Activated CD8-positive, alpha-beta memory T cell treated with anti-CD3 and anti-CD28 coated beads for 1 hour (primary cell): ENCODE measurements around the gene LZTS2.

Experiments
- DNase-seq, 2 donors: peaks; one replicate each; pipeline ENCODE4 v3.0.0-alpha.2; 2020; ENCODE audit warnings: low read depth in 1 of 2; ENCODE audit errors: extremely low read depth in 1 of 2

Gene LZTS2

GRCh38 chr10:100978121-100978900 is 21.3 kb upstream of the LZTS2 start:
- DNase-seq, result no peak

DNA sequence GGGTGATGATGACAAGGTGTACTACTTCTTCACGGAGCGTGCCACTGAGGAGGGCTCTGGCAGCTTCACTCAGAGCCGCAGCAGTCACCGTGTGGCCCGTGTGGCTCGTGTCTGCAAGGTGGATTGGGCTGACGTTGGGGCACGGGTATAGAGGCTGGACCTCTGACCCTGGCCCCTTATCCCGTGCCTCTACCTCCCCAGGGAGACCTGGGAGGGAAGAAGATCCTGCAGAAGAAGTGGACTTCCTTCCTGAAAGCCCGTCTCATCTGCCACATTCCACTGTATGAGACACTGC is 20.8 kb upstream of the LZTS2 start:
- no peak for DNase-seq

GRCh38 chr10:100979791-100980272 is 19.8 kb upstream of the LZTS2 start:
- DNase-seq, result no peak

- DNase-seq, result no peak
These were observed 19.3 kb upstream of the LZTS2 start for GRCh38 chr10:100980311-100980710.

- DNase-seq, result no peak
These were observed 18.9 kb upstream of the LZTS2 start for GRCh38 chr10:100980711-100981110.

DNA sequence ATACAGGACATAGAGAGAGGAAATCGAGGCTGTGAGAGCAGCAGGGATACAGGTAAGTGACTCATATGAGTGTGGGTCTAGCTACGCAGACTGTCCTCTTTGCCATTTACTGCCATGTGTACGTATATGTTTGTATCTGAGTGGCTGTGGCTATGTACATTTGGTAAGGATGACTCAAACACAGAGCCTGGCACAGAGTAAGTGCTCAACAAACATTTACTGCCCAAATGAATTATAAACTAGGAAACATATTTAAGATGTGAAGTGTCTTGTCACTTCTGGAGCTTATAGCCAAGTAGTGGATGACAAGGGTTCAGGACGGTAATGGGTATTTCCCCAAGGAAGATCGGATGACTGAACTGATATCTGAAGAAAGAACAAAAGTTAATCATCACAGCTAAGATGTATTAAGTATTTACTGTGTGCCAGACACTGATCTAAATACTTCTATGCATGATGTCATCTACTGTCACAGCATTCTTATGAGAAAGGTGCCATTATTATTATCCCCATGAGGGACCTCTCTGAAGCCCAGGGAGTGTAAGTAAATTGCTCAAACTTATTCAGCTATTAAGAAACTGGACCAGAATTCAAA is 18.3 kb upstream of the LZTS2 start:
- DNase-seq, result no peak

- no peak for DNase-seq
These were observed 16.4 kb upstream of the LZTS2 start for GRCh38 chr10:100982916-100983830.

- no peak for DNase-seq
These were observed 15.5 kb upstream of the LZTS2 start for GRCh38 chr10:100983868-100984671.

GRCh38 chr10:100984672-100985177 is 14.9 kb upstream of the LZTS2 start:
- no peak for DNase-seq

- DNase-seq, result no peak
These were observed 14.3 kb upstream of the LZTS2 start for GRCh38 chr10:100985336-100985735.

- no peak for DNase-seq
These were observed 13.0 kb upstream of the LZTS2 start for GRCh38 chr10:100986623-100986951.

GRCh38 chr10:100986952-100987684 is 12.5 kb upstream of the LZTS2 start, which contains the start of the genes MRPL43 and TWNK:
Gene MRPL43 (minus strand): TSS chr10:100987497. CDS start chr10:100987443, 54 bp downstream.
Gene TWNK (plus strand): TSS chr10:100987543. CDS start chr10:100988211, 668 bp downstream.
- DNase-seq, result peak in 1 of 2 donors; percentile 73

GRCh38 chr10:100987685-100988049 is 11.9 kb upstream of the LZTS2 start:
- no peak for DNase-seq

DNA sequence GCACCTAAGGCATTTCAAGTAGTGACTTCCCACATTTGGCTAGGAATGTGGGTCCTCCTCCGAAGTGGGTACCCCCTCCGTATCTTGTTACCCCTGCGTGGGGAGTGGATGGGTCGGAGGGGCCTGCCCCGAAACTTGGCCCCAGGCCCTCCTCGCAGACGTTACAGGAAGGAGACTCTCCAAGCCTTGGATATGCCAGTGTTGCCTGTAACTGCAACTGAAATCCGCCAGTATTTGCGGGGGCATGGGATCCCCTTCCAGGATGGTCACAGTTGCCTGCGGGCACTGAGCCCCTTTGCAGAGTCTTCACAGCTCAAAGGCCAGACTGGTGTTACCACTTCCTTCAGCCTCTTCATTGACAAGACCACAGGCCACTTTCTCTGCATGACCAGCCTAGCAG is 11.4 kb upstream of the LZTS2 start:
- no peak for DNase-seq

GRCh38 chr10:100989088-100989487 is 10.5 kb upstream of the LZTS2 start:
- no peak for DNase-seq

DNA sequence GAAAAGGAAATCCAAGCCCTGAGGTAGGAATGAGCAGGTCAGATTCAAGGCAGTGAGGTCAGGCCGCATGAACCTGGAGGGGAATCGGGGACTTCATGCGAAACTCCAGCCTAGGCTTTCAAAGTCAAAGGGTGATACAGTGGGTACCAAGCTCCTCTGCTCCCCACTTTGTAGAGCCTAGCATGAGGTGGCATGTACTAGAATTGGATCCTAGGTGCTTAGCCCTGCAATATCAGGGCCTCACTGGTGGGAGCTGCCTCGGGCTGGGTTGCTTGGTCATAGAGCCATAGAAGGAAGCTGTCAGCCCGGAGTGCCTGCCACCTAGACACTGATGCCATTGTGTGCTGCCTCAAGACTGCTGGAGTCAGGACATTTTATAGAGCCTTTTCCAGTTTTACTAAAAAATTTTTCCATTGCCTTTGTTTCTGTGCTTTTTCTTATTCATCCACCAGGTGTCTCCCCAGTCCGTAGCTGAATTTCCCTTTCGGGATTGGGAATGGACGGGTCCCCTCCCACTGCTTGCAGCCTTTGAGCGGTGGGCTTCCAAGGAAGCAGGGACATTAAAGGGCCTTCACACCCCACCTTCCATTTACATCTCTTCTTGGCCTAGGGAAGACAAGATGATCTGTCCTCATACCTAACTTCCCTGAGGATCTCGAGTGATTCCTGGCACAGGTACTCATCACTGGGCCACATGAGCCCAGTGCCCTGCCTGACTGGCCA is 5.5 kb upstream of the LZTS2 start:
- DNase-seq, result no peak

DNA sequence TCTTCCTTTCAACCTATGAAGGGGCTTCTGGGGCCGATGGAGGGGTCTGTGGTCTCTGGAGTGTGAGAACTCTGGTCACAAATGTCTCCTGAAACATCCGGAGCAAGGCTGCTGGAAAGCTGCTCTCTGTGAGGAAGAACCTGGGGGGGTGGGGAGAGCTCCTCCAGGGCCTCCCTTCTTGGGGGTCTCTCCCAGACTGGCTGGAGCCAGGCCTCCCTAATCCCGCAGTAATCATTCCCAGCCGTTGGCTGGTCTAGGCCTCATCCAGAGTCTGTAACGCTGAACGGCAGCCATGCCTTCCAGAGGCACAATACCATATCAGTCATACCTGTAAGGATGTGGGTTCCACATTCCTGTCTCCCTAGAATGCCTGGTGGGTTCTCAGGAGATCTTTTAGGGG is 4.4 kb upstream of the LZTS2 start:
- no peak for DNase-seq

- no peak for DNase-seq
These were observed 2.8 kb upstream of the LZTS2 start for GRCh38 chr10:100996678-100997359.
